Measurements from ENCODE around the gene GRXCR2. TPM values are rescaled to one million over a fixed set of nuclear protein-coding genes. Genes with fewer than 3 reads are reported as not detected.
A peak's percentile ranks its signal among the peaks of the same experiment; 100 is the strongest.

GRXCR2 gene
- total RNA-seq, 1 donor from 2014 or later, result not detected

DNA sequence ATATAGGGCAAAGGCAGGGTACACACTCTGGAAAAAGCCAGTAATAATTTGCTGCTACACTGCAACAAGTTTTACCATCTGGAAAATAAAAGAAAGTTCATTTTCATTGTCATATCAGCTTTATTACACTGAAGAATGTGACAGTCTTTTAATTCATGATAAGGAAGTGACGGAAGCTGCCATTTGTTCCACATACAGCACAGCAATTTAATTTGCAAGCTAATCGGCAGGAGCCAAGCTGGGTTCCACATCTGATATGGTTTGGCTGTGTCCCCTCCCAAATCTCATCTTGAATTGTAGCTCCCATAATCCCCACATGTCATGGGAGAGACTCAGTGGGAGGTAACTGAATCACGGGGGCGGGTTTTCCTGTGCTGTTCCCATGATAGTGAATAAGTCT lies 54.2 kb downstream of the GRXCR2 start:
- peaks cover 4% of the 10 kb centered on the region for H3K36me3 ChIP-seq
- no peaks in the 10 kb centered on the region for H3K9me3 ChIP-seq
- intact Hi-C loops (cut with DNase I), result no loop called here
- ATAC-seq (no peak), DNase-seq (no peak)
- H3K4me3 ChIP-seq, result no peak overlapping the region
- H3K27me3 ChIP-seq (ENCODE audit: low read depth), result no peaks in the 10 kb centered on the region
- TF ChIP-seq, protein P1, sequence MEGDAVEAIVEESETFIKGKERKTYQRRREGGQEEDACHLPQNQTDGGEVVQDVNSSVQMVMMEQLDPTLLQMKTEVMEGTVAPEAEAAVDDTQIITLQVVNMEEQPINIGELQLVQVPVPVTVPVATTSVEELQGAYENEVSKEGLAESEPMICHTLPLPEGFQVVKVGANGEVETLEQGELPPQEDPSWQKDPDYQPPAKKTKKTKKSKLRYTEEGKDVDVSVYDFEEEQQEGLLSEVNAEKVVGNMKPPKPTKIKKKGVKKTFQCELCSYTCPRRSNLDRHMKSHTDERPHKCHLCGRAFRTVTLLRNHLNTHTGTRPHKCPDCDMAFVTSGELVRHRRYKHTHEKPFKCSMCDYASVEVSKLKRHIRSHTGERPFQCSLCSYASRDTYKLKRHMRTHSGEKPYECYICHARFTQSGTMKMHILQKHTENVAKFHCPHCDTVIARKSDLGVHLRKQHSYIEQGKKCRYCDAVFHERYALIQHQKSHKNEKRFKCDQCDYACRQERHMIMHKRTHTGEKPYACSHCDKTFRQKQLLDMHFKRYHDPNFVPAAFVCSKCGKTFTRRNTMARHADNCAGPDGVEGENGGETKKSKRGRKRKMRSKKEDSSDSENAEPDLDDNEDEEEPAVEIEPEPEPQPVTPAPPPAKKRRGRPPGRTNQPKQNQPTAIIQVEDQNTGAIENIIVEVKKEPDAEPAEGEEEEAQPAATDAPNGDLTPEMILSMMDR (IDR thresholded peaks at IDR 0.05), result no peak
- no peak overlapping the region for H3K27ac ChIP-seq
- H3K4me1 ChIP-seq, result no peaks in the 10 kb centered on the region

DNA sequence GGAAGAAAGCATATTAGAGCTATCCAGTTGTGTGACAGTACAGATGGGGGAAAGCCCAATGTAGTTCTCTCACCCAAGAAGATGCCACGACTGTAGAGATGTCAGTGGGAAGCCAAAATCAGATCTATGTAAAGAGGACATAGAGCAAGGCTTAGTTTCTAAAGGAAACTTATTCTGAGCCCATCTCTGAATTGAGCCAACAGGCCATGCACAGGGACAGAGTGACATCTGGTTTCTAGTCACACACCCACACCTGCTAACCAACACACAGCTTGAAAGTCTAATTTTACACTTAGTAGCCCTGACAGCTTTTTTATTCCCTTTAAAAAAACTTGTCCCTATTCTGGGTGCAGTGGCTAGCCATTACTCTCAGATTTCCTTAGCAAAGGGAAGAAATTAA lies 59.9 kb downstream of the GRXCR2 start:
- ATAC-seq (no peak), DNase-seq (no peak)
- no peak overlapping the region for H3K27ac ChIP-seq
- H3K4me1 ChIP-seq, result no peaks in the 10 kb centered on the region
- H3K27me3 ChIP-seq (ENCODE audit: low read depth), result no peaks in the 10 kb centered on the region
- peaks cover 4% of the 10 kb centered on the region for H3K36me3 ChIP-seq
- H3K9me3 ChIP-seq, result no peaks in the 10 kb centered on the region
- intact Hi-C loops (cut with DNase I), result no loop called here
- TF ChIP-seq, protein P1 (IDR thresholded peaks at IDR 0.05), result no peak
- no peak overlapping the region for H3K4me3 ChIP-seq

DNA sequence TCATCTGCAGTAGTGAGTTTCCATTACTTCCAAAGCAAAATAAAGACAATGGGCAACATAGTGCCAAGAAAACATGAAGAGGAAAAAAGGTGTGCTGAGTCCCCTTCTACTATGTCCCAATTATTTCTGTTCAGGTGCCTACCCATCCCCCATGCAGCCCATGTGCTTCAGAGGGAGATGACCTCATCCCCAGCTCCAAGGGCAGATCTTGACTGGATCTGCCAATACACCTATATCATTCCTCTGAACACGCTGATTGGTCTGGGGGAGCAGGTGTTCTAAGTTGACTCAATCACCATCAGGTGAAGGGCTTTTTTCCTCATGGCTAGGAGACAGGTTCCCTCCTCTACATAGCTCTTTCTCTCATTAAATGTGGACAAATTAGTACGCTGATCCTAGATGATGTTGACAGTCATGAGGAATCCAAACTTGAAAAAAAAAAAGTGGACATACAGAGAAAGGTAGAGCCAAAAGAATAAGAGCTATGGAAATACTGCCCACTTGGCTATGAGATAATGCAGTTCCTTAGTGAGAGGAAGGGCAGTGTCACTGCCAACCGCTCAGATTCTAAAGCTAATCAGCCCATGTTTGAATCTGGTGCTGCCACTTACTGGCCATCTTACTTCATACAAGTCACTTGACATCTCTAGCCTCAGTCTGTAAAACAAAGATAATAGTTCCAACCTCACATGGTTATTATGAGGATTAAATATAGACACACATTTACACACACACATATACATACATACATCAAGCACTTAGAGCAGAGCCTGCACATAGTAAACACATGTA lies 60.8 kb downstream of the GRXCR2 start:
- no peaks in the 10 kb centered on the region for H3K9me3 ChIP-seq
- TF ChIP-seq, protein P1 (IDR thresholded peaks at IDR 0.05), result peak; percentile 23
- no peaks in the 10 kb centered on the region for H3K4me1 ChIP-seq
- intact Hi-C loops (cut with DNase I), result no loop called here
- H3K36me3 ChIP-seq, result peaks cover 4% of the 10 kb centered on the region
- no peak overlapping the region for H3K27ac ChIP-seq
- ATAC-seq (no peak), DNase-seq (no peak)
- H3K27me3 ChIP-seq (ENCODE audit: low read depth), result no peaks in the 10 kb centered on the region
- no peak overlapping the region for H3K4me3 ChIP-seq

Other genes with a start within 250 kb of the GRXCR2 start
- 10.2 TPM for gene PRELID2, start 37.7 kb downstream of the GRXCR2 start, total RNA-seq
- gene SH3RF2, start 63.6 kb upstream of the GRXCR2 start, total RNA-seq, result 11.5 TPM
- not detected for gene PLAC8L1, start 232.6 kb upstream of the GRXCR2 start, total RNA-seq